ENCODE results near the gene FAM184B.

DNA sequence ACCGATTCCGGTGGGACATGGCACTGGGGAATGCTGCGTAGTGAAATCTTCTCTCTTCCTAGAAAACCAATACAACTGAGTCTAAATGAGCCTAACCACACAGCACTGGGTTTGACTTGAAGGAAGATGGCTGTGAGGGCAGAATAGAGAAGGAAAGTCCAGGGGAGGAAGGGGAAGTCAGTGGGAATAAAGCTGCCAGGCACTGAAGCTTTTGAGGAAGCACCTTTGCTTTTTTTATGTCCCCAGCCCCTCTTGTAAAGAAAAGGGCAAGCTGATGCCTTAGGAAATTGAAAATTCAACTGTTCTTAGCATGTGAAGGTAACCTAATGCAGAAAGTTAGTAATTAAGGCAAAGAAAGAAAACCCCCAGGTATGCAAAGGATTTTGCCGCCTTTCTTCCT is 146.4 kb downstream of the FAM184B start:
- TF ChIP-seq EZH2 (IDR thresholded peaks at IDR 0.05; ENCODE audit: insufficient read depth, poor library complexity, severe bottlenecking) = no peak
- TF ChIP-seq EZH2phosphoT487 (IDR thresholded peaks at IDR 0.05; ENCODE audit: insufficient read depth, low read depth) = no peak

Measured in GM23248 (cell line).